BE2C (cell line): ENCODE measurements around the gene PAX5.

Source experiments
- DNase-seq: peaks from one replicate; pipeline ENCODE4 v3.0.0-alpha.2; 2020
- H3K27me3 ChIP-seq: fragments of 250-450 bp; sonication (Bioruptor Pico); 2 replicates; pipeline ENCODE4 v1.5.1; 2020; ENCODE audit warnings: mild to moderate bottlenecking
- H3K36me3 ChIP-seq: fragments of 250-450 bp; sonication (Bioruptor Pico); 2 replicates; pipeline ENCODE4 v1.5.1; 2020; ENCODE audit warnings: mild to moderate bottlenecking
- H3K4me1 ChIP-seq: fragments of 250-450 bp; sonication (Bioruptor Pico); 2 replicates; pipeline ENCODE4 v1.5.1; 2020
- H3K4me3 ChIP-seq: 2 replicates; pipeline ENCODE4 v1.5.1; 2011; ENCODE audit warnings: low read depth, low read length
- H3K9me3 ChIP-seq: fragments of 250-450 bp; sonication (Bioruptor Pico); 2 replicates; pipeline ENCODE4 v1.5.1; 2020
- TF ChIP-seq, protein P1 (sequence below): IDR thresholded peaks from 2 replicates; pipeline ENCODE4 v1.5.1; 2012; ENCODE audit warnings: mild to moderate bottlenecking, low read depth, low read length

The PAX5 gene

DNA sequence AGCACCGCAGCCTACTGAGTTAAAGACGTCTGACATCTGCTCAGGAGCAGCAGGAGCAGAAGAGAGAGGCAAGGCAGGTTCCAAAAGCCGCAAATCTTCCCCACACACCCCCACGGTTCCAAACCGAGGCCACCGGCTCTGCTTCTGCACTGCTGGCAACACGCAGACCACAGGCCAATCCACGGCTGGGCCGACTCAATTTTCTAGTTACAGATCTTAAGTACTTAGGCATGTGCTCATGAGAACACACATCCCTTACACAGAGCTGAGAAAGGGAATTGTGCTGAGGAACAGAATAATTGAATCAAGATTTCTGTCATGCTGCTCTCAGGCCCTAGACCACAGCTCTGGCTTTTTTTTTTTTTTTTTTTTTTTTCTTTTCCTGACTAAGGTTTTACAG lies 32.6 kb downstream of the PAX5 start:
- no peak overlapping the region for H3K4me3 ChIP-seq
- H3K4me1 ChIP-seq: no peaks in the 10 kb centered on the region; the same call in 1 of the 2 replicates
- H3K27me3 ChIP-seq: no peaks in the 10 kb centered on the region

GRCh38 chr9:36999728-37000333 lies 34.2 kb downstream of the PAX5 start:
- no peak for DNase-seq
- H3K36me3 ChIP-seq: peaks cover 63% of the 10 kb centered on the region
- H3K4me3 ChIP-seq: no peak overlapping the region
- no peaks in the 10 kb centered on the region; the same call in none of the 2 replicates for H3K4me1 ChIP-seq
- H3K27me3 ChIP-seq: no peaks in the 10 kb centered on the region
- no peaks in the 10 kb centered on the region for H3K9me3 ChIP-seq
- TF ChIP-seq, protein P1, sequence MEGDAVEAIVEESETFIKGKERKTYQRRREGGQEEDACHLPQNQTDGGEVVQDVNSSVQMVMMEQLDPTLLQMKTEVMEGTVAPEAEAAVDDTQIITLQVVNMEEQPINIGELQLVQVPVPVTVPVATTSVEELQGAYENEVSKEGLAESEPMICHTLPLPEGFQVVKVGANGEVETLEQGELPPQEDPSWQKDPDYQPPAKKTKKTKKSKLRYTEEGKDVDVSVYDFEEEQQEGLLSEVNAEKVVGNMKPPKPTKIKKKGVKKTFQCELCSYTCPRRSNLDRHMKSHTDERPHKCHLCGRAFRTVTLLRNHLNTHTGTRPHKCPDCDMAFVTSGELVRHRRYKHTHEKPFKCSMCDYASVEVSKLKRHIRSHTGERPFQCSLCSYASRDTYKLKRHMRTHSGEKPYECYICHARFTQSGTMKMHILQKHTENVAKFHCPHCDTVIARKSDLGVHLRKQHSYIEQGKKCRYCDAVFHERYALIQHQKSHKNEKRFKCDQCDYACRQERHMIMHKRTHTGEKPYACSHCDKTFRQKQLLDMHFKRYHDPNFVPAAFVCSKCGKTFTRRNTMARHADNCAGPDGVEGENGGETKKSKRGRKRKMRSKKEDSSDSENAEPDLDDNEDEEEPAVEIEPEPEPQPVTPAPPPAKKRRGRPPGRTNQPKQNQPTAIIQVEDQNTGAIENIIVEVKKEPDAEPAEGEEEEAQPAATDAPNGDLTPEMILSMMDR: no peak

More for the DNA sequence above, 32.6 kb downstream of the PAX5 start:
- Histone ChIP-seq H3K9me3 (no peaks in the 10 kb centered on the region), H3K36me3 (peaks cover 60% of the 10 kb centered on the region)
- no peak for DNase-seq
- TF ChIP-seq, protein P1: no peak

DNA sequence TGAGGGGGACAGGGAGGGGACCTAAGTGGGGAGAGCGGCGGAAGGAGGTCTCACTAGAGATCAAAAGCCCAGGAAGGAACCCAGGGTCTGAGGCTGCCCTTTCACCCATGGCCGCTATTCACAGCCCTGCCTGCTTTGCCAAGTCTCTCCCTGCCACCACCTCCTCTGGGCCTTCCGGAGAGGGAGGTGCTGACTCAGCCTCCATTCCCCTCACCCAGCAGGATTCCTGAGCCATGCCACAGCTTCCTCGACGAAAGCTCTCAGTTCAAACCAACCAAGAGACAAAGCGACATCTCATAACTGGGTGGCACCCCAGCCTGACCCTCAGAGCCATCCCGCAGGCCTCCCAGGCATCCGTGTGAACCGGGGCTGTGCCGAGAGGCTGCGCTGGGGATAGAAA lies 36.7 kb downstream of the PAX5 start:
- TF ChIP-seq, protein P1: no peak
- Histone ChIP-seq H3K27me3 (no peaks in the 10 kb centered on the region), H3K36me3 (peaks cover 49% of the 10 kb centered on the region), H3K4me1 (no peaks in the 10 kb centered on the region; the same call in none of the 2 replicates), H3K9me3 (no peaks in the 10 kb centered on the region), H3K4me3 (no peak overlapping the region)
- no peak for DNase-seq

- TF ChIP-seq, protein P1: no peak
- no peaks in the 10 kb centered on the region; the same call in 1 of the 2 replicates for H3K4me1 ChIP-seq
- no peaks in the 10 kb centered on the region for H3K9me3 ChIP-seq
- no peaks in the 10 kb centered on the region for H3K27me3 ChIP-seq
- peaks cover 43% of the 10 kb centered on the region for H3K36me3 ChIP-seq
- no peak overlapping the region for H3K4me3 ChIP-seq
- no peak for DNase-seq
These were observed 37.4 kb downstream of the PAX5 start for GRCh38 chr9:36996706-36997086.

GRCh38 chr9:36995927-36996705 lies 38.0 kb downstream of the PAX5 start:
- no peaks in the 10 kb centered on the region for H3K27me3 ChIP-seq
- DNase-seq: peak; percentile 81
- H3K4me1 ChIP-seq: no peaks in the 10 kb centered on the region; the same call in 1 of the 2 replicates
- H3K36me3 ChIP-seq: peaks cover 42% of the 10 kb centered on the region
- no peak overlapping the region for H3K4me3 ChIP-seq
- TF ChIP-seq, protein P1: peak; percentile 80
- H3K9me3 ChIP-seq: no peaks in the 10 kb centered on the region
